Stomach smooth muscle (tissue), 2 donors: Measurements from ENCODE around the gene TAAR5.
"Not testable (repeated sequence)": the region's sequence is repeated elsewhere in the genome, so short reads cannot be mapped to it uniquely, and the experiment has no call there.

Source experiments
- H3K27ac ChIP-seq: one replicate; pipeline ENCODE4 v1.7.0; 2013; ENCODE audit warnings: mild to moderate bottlenecking, low read length, inconsistent platforms
- H3K27me3 ChIP-seq, 2 donors: one replicate each; pipeline ENCODE4 v1.7.0; 2013; ENCODE audit warnings: low read length in 2 of 2; ENCODE audit not compliant: insufficient read depth in 2 of 2, control insufficient read depth in 1 of 2
- H3K36me3 ChIP-seq, 2 donors: one replicate each; pipeline ENCODE4 v1.7.0; 2013; ENCODE audit warnings: low read length in 2 of 2; ENCODE audit not compliant: control insufficient read depth in 2 of 2, insufficient read depth in 2 of 2
- H3K4me1 ChIP-seq: one replicate; pipeline ENCODE4 v1.7.0; 2013; ENCODE audit warnings: low read length; ENCODE audit not compliant: control insufficient read depth, insufficient read depth
- H3K4me3 ChIP-seq, 2 donors: one replicate each; pipeline ENCODE4 v1.7.0; 2013; ENCODE audit warnings: low read length in 2 of 2
- H3K9ac ChIP-seq, 2 donors: one replicate each; pipeline ENCODE4 v1.7.0; 2013; ENCODE audit warnings: low read length in 2 of 2, mild to moderate bottlenecking in 1 of 2
- H3K9me3 ChIP-seq, 2 donors: one replicate each; pipeline ENCODE4 v1.7.0; 2013; ENCODE audit warnings: low read length in 2 of 2; ENCODE audit not compliant: control insufficient read depth in 2 of 2
- donor health status: healthy.
- donor health status: Pancreatic carcinoma.

The TAAR5 gene

DNA sequence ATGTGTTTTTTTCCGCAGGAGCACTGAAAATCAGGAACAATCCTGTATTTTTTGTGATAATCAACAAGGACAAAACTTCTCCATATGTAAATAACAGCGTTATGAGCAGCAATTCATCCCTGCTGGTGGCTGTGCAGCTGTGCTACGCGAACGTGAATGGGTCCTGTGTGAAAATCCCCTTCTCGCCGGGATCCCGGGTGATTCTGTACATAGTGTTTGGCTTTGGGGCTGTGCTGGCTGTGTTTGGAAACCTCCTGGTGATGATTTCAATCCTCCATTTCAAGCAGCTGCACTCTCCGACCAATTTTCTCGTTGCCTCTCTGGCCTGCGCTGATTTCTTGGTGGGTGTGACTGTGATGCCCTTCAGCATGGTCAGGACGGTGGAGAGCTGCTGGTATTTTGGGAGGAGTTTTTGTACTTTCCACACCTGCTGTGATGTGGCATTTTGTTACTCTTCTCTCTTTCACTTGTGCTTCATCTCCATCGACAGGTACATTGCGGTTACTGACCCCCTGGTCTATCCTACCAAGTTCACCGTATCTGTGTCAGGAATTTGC, 19.2 kb downstream of the TAAR5 start, which contains the start of gene TAAR6:
TAAR6 (plus strand) TSS at position 102 of the 557 bp plus-strand sequence; CDS start at position 102, 0 bp downstream.
- Histone ChIP-seq H3K27ac (no peak within 1 kb of the TSS), H3K9ac (no peak within 1 kb of the TSS), H3K4me3 (no peak within 1 kb of the TSS), H3K4me1 (no peaks in the 10 kb centered on the region), H3K9me3 (no peaks in the 10 kb centered on the region), H3K27me3 (peaks cover 0 to 4% of the 10 kb centered on the region in 2 donors), H3K36me3 (no peaks in the 10 kb centered on the region)

DNA sequence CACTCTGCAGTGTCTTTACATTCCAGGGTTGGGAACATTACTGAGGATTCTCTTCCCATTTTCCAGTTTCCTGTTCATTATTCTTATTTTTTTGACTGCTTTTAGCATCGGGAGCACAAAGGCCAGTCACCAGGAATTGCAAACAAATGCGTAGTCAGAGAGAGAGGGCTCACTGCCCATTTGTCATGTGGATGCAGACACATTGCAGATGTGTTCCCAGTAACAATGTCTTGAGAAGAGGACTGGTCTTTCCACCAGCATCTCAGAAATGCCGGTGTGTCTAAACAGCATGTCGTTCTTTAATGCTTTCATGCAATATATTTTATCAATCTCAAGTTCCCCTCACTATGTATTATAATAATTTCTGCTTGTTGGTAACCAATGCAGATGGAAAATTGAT, 20.4 kb downstream of the TAAR5 start:
- no peak overlapping the region for H3K4me3 ChIP-seq

DNA sequence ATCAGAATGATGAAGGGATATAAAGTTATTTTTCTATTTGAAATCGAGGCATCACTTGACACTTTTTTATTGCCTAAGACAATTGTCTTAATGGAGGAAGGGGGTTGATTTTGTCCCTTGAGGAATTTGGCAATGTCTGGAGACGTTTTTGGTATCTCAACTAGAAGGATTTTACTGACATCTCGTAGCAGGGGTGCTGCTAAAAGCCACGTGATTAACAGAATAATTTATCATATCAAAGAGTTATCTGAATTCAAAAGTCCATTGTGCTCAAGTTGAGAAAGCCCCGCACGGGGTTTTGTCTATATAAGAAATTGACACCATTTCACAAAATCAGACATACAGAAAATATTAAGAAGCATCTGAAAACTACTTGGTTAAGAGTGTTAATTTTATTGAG, 20.9 kb downstream of the TAAR5 start:
- Histone ChIP-seq H3K27me3 (peaks cover 0 to 4% of the 10 kb centered on the region in 2 donors), H3K9ac (no peak overlapping the region), H3K27ac (no peak overlapping the region), H3K4me1 (no peaks in the 10 kb centered on the region), H3K36me3 (no peaks in the 10 kb centered on the region), H3K4me3 (no peak overlapping the region), H3K9me3 (no peaks in the 10 kb centered on the region)

More for the DNA sequence above, 20.4 kb downstream of the TAAR5 start:
- Histone ChIP-seq H3K4me1 (no peaks in the 10 kb centered on the region), H3K27me3 (peaks cover 0 to 4% of the 10 kb centered on the region in 2 donors), H3K27ac (no peak overlapping the region), H3K9ac (no peak overlapping the region), H3K36me3 (no peaks in the 10 kb centered on the region), H3K9me3 (no peaks in the 10 kb centered on the region)

DNA sequence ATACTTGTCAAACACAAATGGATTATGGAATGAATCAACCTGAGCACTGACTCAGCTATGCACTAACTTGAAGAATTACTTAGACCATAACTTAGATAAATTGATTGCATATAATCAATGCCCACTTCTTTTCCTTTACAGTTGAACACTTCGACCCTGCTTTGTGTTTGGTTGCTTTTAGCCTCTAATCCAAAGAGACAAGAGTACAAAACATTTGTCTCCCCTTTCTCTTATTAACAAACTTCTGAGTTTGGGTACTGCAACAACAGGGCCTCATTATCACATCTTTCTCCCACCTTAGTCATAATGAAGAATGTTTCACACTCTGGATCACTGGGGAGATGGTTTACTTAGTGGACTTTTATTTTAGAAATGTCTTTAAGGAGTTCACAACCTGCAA, 22.0 kb downstream of the TAAR5 start:
- Histone ChIP-seq H3K4me3 (no peak overlapping the region), H3K4me1 (no peaks in the 10 kb centered on the region), H3K27me3 (peaks cover 0 to 4% of the 10 kb centered on the region in 2 donors), H3K9me3 (no peaks in the 10 kb centered on the region), H3K27ac (no peak overlapping the region), H3K9ac (no peak overlapping the region), H3K36me3 (no peaks in the 10 kb centered on the region)

DNA sequence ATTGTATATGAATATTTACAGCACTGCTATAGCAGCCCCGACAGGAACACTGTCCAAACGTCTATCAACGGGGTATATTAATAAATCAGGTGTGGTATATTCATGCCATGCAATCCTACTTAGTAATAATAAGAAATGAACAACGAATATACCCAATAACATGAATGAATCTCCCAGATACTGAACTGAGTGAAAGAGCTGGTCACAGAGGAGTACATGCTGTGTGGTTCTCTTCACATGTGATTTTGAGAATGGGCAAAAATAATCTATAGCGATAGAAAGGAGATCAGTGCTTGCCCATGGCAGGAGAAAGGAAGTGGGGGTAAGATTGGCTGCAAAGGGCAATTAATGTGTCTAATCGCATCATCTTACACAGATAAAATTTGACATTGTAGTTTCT, 23.1 kb downstream of the TAAR5 start:
- H3K27ac ChIP-seq = no peak overlapping the region
- H3K27me3 ChIP-seq = peaks cover 0 to 4% of the 10 kb centered on the region in 2 donors
- H3K4me3 ChIP-seq = no peak overlapping the region
- H3K36me3 ChIP-seq = no peaks in the 10 kb centered on the region
- no peak overlapping the region for H3K9ac ChIP-seq
- H3K4me1 ChIP-seq = no peaks in the 10 kb centered on the region
- no peaks in the 10 kb centered on the region for H3K9me3 ChIP-seq

DNA sequence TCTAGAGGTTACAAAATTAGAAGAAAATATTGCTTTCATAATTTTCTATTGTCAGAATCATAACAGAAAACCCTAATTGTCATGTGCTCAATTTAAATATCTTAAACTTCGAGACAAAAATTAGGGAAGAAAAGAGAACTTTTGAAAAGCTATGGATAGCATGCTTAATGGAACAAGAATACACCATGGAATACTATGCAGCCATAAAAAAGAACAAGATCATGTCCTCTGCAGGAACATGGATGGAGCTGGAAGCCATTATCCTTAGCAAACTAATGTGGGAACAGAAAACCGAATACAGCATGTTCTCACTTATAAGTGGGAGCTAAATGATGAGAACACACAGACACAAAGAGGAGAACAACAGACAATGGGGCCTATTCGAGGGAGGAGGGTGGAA, 29.5 kb downstream of the TAAR5 start:
- not testable (repeated sequence) for H3K27ac ChIP-seq, H3K27me3 ChIP-seq, H3K9ac ChIP-seq, H3K4me1 ChIP-seq, H3K36me3 ChIP-seq, H3K9me3 ChIP-seq, H3K4me3 ChIP-seq

DNA sequence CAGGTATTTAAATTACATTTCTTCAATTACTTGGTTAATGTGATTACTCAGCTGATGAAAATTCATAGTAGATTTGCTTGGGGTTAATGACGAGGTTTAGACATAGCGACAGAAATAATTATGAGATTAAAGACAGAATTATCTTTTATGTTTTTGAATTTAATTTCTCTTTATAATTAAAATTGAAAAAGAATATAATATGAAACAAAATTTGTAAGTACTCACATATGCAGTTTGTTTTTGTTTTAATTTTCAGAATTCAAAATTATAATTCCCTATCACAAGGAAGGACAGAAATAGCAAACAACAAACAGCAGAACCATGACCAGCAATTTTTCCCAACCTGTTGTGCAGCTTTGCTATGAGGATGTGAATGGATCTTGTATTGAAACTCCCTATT, 37.2 kb downstream of the TAAR5 start, which contains the start of gene TAAR8:
TAAR8 (plus strand) TSS at position 301 of the 400 bp plus-strand sequence; CDS start at position 322, 21 bp downstream.
- Histone ChIP-seq H3K4me3 (no peak within 1 kb of the TSS), H3K4me1 (no peaks in the 10 kb centered on the region), H3K27ac (no peak within 1 kb of the TSS), H3K27me3 (no peaks in the 10 kb centered on the region), H3K36me3 (no peaks in the 10 kb centered on the region), H3K9ac (no peak within 1 kb of the TSS), H3K9me3 (no peaks in the 10 kb centered on the region)

DNA sequence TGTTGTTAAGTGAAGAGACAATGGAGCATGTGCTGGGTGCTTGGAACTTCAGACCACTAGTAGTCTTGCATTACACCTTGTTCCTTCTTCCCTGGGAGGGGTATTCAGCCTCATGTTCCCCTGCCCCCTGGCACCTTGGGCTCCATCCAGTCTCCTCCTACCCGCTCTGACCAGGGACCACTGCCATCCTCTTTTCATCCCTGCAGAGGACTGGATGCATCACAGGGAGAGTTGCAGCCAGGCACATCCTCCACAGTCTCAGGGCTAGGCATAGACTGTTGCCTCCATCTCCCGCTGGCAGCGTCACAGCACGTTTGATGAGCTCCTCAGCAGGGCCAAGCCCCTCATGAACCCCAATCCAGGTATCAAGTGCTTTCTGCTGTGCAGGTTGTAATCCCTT, 38.3 kb downstream of the TAAR5 start:
- Histone ChIP-seq H3K9me3 (no peaks in the 10 kb centered on the region), H3K27ac (no peak overlapping the region)

DNA sequence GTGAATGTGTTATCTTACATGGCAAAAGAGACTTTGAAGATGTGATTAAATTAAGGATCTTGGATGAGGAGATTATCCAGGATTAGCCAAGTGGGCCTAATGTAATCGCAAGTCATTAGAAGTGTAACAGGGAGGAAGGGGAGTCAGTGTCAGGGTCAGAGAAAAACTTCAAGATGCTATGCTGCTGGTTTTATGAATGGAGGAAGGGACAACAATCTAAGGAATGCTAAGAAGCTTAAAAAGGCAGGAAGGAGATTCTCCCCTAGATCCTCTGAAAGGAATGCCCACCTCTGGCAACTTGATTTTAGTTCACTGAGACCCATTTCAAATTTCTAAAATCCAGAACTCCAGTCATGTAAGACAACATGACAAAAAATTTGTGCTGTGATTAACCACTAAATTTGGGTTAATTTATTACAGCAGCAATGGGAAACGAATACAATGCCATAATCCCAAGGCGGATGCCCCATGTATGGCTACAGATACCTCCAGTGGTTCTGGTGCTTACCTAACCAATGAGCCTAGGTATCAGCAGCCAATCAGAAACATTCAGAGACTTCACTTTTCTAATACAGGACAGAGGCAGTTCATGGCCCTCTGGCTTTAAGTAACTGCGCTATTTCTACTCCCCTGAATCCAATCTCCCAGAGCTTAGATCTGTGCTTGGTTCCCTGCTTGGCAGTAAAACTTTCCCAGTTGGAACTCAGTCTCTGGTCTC, 40.6 kb downstream of the TAAR5 start:
- Histone ChIP-seq H3K4me3 (no peak overlapping the region), H3K9me3 (no peaks in the 10 kb centered on the region), H3K27me3 (no peaks in the 10 kb centered on the region), H3K4me1 (no peaks in the 10 kb centered on the region), H3K9ac (no peak overlapping the region), H3K36me3 (no peaks in the 10 kb centered on the region), H3K27ac (no peak overlapping the region)

More for the DNA sequence above, 38.3 kb downstream of the TAAR5 start:
- H3K9ac ChIP-seq = no peak overlapping the region
- no peaks in the 10 kb centered on the region for H3K36me3 ChIP-seq
- H3K27me3 ChIP-seq = no peaks in the 10 kb centered on the region
- H3K4me3 ChIP-seq = no peak overlapping the region
- no peaks in the 10 kb centered on the region for H3K4me1 ChIP-seq

- H3K9ac ChIP-seq = no peak overlapping the region
These were observed 44.7 kb downstream of the TAAR5 start for GRCh38 chr6:132544826-132545225.

More at GRCh38 chr6:132544826-132545225, 44.7 kb downstream of the TAAR5 start:
- no peak overlapping the region for H3K27ac ChIP-seq
- no peaks in the 10 kb centered on the region for H3K9me3 ChIP-seq
- H3K4me1 ChIP-seq = no peaks in the 10 kb centered on the region
- no peaks in the 10 kb centered on the region for H3K36me3 ChIP-seq
- H3K4me3 ChIP-seq = no peak overlapping the region
- no peaks in the 10 kb centered on the region for H3K27me3 ChIP-seq
